NCI-H146 treated with DMSO at 0.1 percent for 48 hours (cell line): Measurements from ENCODE around the gene ST3GAL6.

Experiments used
- DNase-seq: peaks from one replicate; lab custom pipeline; 2025; ENCODE audit not compliant: unreplicated experiment; lab: John Stamatoyannopoulos, UW

ST3GAL6 gene

GRCh38 chr3:98843266-98843959 is 80.3 kb downstream of the ST3GAL6 start:
- no peak for DNase-seq
